OCI-LY3 (cell line): ENCODE measurements around the gene RHBG.
"Not testable (repeated sequence)": the region's sequence is repeated elsewhere in the genome, so short reads cannot be mapped to it uniquely, and the experiment has no call there.

Source experiments
- EZH2phosphoT487 ChIP-seq: fragments of 200-600 bp; shearing (Covaris generic); IDR thresholded peaks from 2 replicates; pipeline ENCODE4 v1.6.1; 2018; ENCODE audit warnings: antibody characterized with exemption, mixed run types, low read depth
- TF ChIP-seq, protein P1 (sequence below): fragments of 200-600, 300-600 bp; sonication (generic); IDR thresholded peaks from 2 replicates; pipeline ENCODE4 v1.5.1; 2014; ENCODE audit warnings: antibody characterized with exemption, low read length, low read depth

DNA sequence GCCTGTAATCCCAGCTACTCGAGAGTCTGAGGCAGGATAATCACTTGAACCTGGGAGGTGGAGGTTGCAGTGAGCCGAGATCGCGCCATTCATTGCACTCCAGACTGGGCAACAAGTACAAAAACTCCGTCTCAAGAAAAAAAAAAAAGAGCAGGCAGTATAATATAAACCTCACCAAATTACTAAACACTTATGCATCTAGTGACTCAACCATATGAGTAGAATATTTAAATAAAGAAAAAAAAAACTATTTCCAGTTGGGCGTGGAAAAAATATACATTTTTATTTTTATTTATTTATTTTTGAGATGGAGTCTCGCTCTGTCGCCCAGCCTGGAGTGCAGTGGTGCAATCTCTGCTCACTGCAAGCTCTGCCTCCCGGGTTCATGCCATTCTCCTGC, 45.8 kb upstream of the RHBG start:
- TF ChIP-seq, protein P1, sequence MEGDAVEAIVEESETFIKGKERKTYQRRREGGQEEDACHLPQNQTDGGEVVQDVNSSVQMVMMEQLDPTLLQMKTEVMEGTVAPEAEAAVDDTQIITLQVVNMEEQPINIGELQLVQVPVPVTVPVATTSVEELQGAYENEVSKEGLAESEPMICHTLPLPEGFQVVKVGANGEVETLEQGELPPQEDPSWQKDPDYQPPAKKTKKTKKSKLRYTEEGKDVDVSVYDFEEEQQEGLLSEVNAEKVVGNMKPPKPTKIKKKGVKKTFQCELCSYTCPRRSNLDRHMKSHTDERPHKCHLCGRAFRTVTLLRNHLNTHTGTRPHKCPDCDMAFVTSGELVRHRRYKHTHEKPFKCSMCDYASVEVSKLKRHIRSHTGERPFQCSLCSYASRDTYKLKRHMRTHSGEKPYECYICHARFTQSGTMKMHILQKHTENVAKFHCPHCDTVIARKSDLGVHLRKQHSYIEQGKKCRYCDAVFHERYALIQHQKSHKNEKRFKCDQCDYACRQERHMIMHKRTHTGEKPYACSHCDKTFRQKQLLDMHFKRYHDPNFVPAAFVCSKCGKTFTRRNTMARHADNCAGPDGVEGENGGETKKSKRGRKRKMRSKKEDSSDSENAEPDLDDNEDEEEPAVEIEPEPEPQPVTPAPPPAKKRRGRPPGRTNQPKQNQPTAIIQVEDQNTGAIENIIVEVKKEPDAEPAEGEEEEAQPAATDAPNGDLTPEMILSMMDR, result not testable (repeated sequence)
- TF ChIP-seq EZH2phosphoT487, result not testable (repeated sequence)
